Skeletal muscle satellite cell (primary cell): ENCODE results near the gene NKIRAS2.

ENCODE experiments used
- H3K27me3 ChIP-seq: 2 replicates; pipeline ENCODE4 v1.7.0; 2013; ENCODE audit warnings: low read length; ENCODE audit not compliant: control insufficient read depth, insufficient read depth
- H3K36me3 ChIP-seq: 2 replicates; pipeline ENCODE4 v1.7.0; 2013; ENCODE audit warnings: mild to moderate bottlenecking, control low read depth, low read length; ENCODE audit not compliant: insufficient read depth
- H3K4me1 ChIP-seq: 2 replicates; pipeline ENCODE4 v1.7.0; 2013; ENCODE audit warnings: low read length; ENCODE audit not compliant: control insufficient read depth, insufficient read depth
- H3K4me2 ChIP-seq: 2 replicates; pipeline ENCODE4 v1.7.0; 2013; ENCODE audit warnings: mild to moderate bottlenecking, low read length
- H3K4me3 ChIP-seq: 2 replicates; pipeline ENCODE4 v1.7.0; 2013; ENCODE audit warnings: low read length
- H3K9ac ChIP-seq: 2 replicates; pipeline ENCODE4 v1.7.0; 2013; ENCODE audit warnings: mild to moderate bottlenecking, low read depth, low read length, moderate library complexity
- H3K9me3 ChIP-seq: replicated peaks from 2 replicates; pipeline ENCODE4 v1.7.0; 2013; ENCODE audit warnings: mild to moderate bottlenecking, control low read depth, low read length

Gene NKIRAS2

DNA sequence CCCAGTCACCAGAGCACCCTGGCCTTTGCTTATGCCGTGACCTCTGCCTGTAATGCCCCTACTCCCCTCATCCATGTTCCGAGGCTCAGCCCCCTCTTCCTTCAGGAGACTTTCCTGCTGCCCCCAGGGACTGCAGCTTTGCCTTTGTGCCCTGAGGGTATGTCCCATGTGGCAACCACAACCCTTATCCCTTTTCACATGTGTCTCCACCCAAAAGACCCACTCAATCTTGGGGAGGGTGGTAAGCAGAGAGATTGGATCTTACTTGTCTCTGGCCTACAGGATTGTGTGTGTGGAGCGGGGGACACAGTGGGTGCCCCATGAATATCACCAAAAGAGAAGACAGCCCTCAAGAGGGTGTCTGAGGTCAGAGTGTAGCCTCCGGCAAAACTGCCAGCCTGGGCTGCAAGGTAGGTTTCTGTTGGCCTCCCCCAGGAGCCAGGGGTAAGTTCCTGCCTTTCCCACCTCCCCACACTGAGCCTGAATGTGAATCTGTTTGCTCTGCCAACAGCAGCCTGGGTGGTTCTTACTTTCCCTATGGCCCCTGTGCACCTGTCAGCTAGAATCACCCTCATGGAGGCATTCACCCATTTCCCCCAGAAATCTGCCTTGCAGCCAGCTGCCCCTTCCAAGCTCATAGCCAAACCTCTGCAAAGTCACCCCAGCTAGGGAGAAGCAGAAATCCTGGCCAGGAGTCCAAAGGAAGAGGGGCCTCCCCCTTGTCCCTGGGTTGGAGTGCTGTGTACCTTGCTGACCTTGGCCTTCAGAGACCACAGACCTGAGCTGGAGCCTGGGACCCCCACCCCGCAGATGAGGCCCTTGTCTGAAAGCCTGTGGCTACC is 42.0 kb downstream of the NKIRAS2 start:
- Histone ChIP-seq H3K9ac (no peak overlapping the region), H3K36me3 (no peaks in the 10 kb centered on the region), H3K4me1 (peaks cover 4% of the 10 kb centered on the region), H3K27me3 (peaks cover 35% of the 10 kb centered on the region), H3K4me3 (no peak overlapping the region), H3K9me3 (no peaks in the 10 kb centered on the region), H3K4me2 (no peak overlapping the region)

DNA sequence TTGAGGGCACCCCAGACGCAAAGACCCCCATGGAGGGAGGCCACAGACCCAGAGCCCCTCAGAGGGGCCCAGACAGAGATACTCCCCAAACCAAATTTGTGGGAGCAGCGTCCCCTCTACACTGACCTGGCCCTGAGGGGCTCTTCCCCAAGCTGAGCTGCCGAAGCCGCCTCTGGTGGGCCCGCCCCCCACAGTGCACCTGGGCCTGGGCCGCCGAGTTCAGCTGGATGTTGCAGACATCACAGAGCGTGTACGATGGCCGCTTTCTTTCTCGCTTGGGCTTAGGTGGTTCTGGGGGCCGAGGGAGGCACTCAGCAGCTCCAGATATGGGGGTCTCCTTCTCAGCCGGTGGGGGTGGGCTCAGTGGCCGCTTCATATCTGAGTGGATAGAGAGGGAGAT is 42.8 kb downstream of the NKIRAS2 start:
- no peak overlapping the region for H3K9ac ChIP-seq
- H3K4me2 ChIP-seq = no peak overlapping the region
- H3K27me3 ChIP-seq = peaks cover 30% of the 10 kb centered on the region
- peaks cover 4% of the 10 kb centered on the region for H3K4me1 ChIP-seq
- H3K36me3 ChIP-seq = no peaks in the 10 kb centered on the region
- no peak overlapping the region for H3K4me3 ChIP-seq
- H3K9me3 ChIP-seq = no peaks in the 10 kb centered on the region

DNA sequence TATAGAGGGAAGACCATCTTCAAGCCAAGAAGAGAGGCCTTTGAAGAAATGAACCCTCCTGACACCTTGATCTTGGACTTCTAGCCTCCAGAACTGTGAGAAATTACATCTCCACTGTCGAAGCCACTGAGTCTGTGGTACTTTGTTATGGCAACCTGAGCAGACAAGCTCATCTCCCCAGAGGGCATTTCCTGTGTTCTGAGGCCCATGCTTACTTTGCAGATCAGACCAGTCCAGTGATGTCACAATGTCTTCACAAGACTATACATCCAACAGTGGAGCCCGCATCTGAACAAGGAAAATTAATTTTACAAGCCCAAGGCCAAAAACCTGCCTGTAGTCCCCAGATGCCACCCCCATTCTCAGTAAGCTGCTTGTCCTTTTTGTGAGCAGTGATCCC is 45.3 kb downstream of the NKIRAS2 start:
- Histone ChIP-seq H3K4me1 (peaks cover 4% of the 10 kb centered on the region), H3K9me3 (no peaks in the 10 kb centered on the region), H3K27me3 (peaks cover 33% of the 10 kb centered on the region), H3K4me3 (no peak overlapping the region), H3K9ac (no peak overlapping the region), H3K36me3 (no peaks in the 10 kb centered on the region), H3K4me2 (no peak overlapping the region)

- H3K36me3 ChIP-seq = no peaks in the 10 kb centered on the region
- no peak overlapping the region for H3K4me3 ChIP-seq
- no peaks in the 10 kb centered on the region for H3K9me3 ChIP-seq
- H3K27me3 ChIP-seq = peaks cover 47% of the 10 kb centered on the region
- no peak overlapping the region for H3K4me2 ChIP-seq
- H3K4me1 ChIP-seq = peaks cover 10% of the 10 kb centered on the region
- H3K9ac ChIP-seq = no peak overlapping the region
Observed at GRCh38 chr17:42067371-42068091, 47.6 kb downstream of the NKIRAS2 start.

GRCh38 chr17:42068979-42069378 is 49.1 kb downstream of the NKIRAS2 start:
- Histone ChIP-seq H3K36me3 (no peaks in the 10 kb centered on the region), H3K4me3 (no peak overlapping the region), H3K4me1 (peaks cover 7% of the 10 kb centered on the region), H3K4me2 (no peak overlapping the region), H3K27me3 (peaks cover 44% of the 10 kb centered on the region), H3K9ac (no peak overlapping the region), H3K9me3 (no peaks in the 10 kb centered on the region)

- H3K27me3 ChIP-seq = peaks cover 35% of the 10 kb centered on the region
- no peak overlapping the region for H3K9ac ChIP-seq
- peak overlapping the region; percentile 71 for H3K4me2 ChIP-seq
- H3K4me1 ChIP-seq = peaks cover 7% of the 10 kb centered on the region
- no peak overlapping the region for H3K4me3 ChIP-seq
- H3K36me3 ChIP-seq = no peaks in the 10 kb centered on the region
- H3K9me3 ChIP-seq = no peaks in the 10 kb centered on the region
Observed at GRCh38 chr17:42071810-42072209, 51.9 kb downstream of the NKIRAS2 start.

- peaks cover 35% of the 10 kb centered on the region for H3K27me3 ChIP-seq
- H3K4me1 ChIP-seq = peaks cover 7% of the 10 kb centered on the region
- no peaks in the 10 kb centered on the region for H3K36me3 ChIP-seq
- no peaks in the 10 kb centered on the region for H3K9me3 ChIP-seq
- H3K9ac ChIP-seq = no peak overlapping the region
- H3K4me3 ChIP-seq = peak overlapping the region; percentile 38
- H3K4me2 ChIP-seq = peak overlapping the region; percentile 71
Observed at GRCh38 chr17:42072323-42073187, 52.7 kb downstream of the NKIRAS2 start.
